BLaER1 treated with 17β-estradiol and CSF1 and Interleukin-3, amounts not matched to agents 10 nM and 100 nM (cell line): ENCODE results near the gene GRM5.

Source experiments
- H3K27ac ChIP-seq, 11 experiments: shearing (Covaris generic); formaldehyde crosslinking; 2 replicates each; pipeline ENCODE4 v1.8.1; 2022
- H3K27me3 ChIP-seq, 11 experiments: shearing (Covaris generic); formaldehyde crosslinking; 2 replicates each; pipeline ENCODE4 v1.8.1; 2022
- H3K36me3 ChIP-seq, 11 experiments: shearing (Covaris generic); formaldehyde crosslinking; 2 replicates each; pipeline ENCODE4 v1.8.1; 2022
- H3K4me1 ChIP-seq, 10 experiments: shearing (Covaris generic); formaldehyde crosslinking; 2 replicates each; pipeline ENCODE4 v1.8.1; 2022
- H3K4me2 ChIP-seq, 11 experiments: shearing (Covaris generic); formaldehyde crosslinking; 2 replicates each; pipeline ENCODE4 v1.8.1; 2022
- H3K4me3 ChIP-seq, 10 experiments: shearing (Covaris generic); formaldehyde crosslinking; 2 replicates each; pipeline ENCODE4 v1.8.1; 2022
- H3K9ac ChIP-seq, 11 experiments: shearing (Covaris generic); formaldehyde crosslinking; 2 replicates each; pipeline ENCODE4 v1.8.1; 2022
- H3K9me3 ChIP-seq, 11 experiments: shearing (Covaris generic); formaldehyde crosslinking; replicated peaks in 1 of 11; 2 replicates each; pipeline ENCODE4 v1.8.1; 2022
- H4K20me1 ChIP-seq, 11 experiments: shearing (Covaris generic); formaldehyde crosslinking; 2 replicates each; pipeline ENCODE4 v1.8.1; 2022
- Cebpa-rat ChIP-seq, 11 experiments: shearing (Covaris generic); IDR thresholded peaks; 2 replicates each; pipeline ENCODE4 v1.8.1; 2022

The GRM5 gene

GRCh38 chr11:88555018-88555828, 510.6 kb downstream of the GRM5 start:
- Histone ChIP-seq H3K9me3 (no peaks in the 10 kb centered on the region), H4K20me1 (no peaks in the 10 kb centered on the region), H3K4me3 (no peak overlapping the region), H3K9ac (no peak overlapping the region), H3K4me1 (no peaks in the 10 kb centered on the region), H3K27me3 (no peaks in the 10 kb centered on the region), H3K4me2 (no peak overlapping the region), H3K36me3 (no peaks in the 10 kb centered on the region), H3K27ac (no peak overlapping the region)
- no peak for TF ChIP-seq Cebpa-rat (IDR thresholded peaks at IDR 0.05)

DNA sequence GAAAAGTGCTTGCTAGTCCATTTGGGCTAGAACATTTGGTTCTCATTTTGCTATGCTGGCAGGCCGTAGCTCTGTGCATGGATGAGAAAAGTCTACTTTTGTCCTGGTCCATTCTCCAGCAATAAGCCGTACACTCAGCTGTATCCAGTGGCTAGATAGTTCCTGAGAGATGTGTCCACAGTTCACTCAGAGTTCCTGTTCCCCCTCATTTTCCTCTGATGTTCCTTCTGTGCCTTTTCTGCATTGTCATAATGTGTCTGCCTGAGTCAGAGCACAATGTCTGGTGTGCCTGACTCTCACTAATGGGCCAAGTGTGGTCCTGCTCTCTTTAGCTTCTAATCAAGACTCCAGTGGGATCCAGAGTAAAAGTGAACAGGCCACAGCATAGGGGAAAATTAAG, 512.6 kb downstream of the GRM5 start:
- Histone ChIP-seq H3K9ac (no peak overlapping the region), H3K4me2 (no peak overlapping the region), H4K20me1 (no peaks in the 10 kb centered on the region), H3K9me3 (no peaks in the 10 kb centered on the region), H3K27me3 (no peaks in the 10 kb centered on the region), H3K36me3 (no peaks in the 10 kb centered on the region), H3K4me1 (no peaks in the 10 kb centered on the region), H3K4me3 (no peak overlapping the region), H3K27ac (no peak overlapping the region)
- TF ChIP-seq Cebpa-rat (IDR thresholded peaks at IDR 0.05), result no peak

GRCh38 chr11:88552379-88553062, 513.3 kb downstream of the GRM5 start:
- no peak overlapping the region for H3K9ac ChIP-seq
- no peaks in the 10 kb centered on the region for H3K27me3 ChIP-seq
- no peak overlapping the region for H3K27ac ChIP-seq
- no peaks in the 10 kb centered on the region for H3K36me3 ChIP-seq
- H3K4me3 ChIP-seq, result no peak overlapping the region
- TF ChIP-seq Cebpa-rat (IDR thresholded peaks at IDR 0.05), result no peak
- H3K4me1 ChIP-seq, result no peaks in the 10 kb centered on the region
- H3K4me2 ChIP-seq, result no peak overlapping the region
- no peaks in the 10 kb centered on the region for H4K20me1 ChIP-seq
- no peaks in the 10 kb centered on the region for H3K9me3 ChIP-seq

GRCh38 chr11:88544656-88545280, 521.0 kb downstream of the GRM5 start:
- no peak for TF ChIP-seq Cebpa-rat (IDR thresholded peaks at IDR 0.05)
- no peak overlapping the region for H3K27ac ChIP-seq
- H3K36me3 ChIP-seq, result no peaks in the 10 kb centered on the region
- H3K4me1 ChIP-seq, result peaks cover 0 to 14% (median 0%) of the 10 kb centered on the region in 10 experiments; a peak in 6 of 20 replicates
- H4K20me1 ChIP-seq, result no peaks in the 10 kb centered on the region
- H3K27me3 ChIP-seq, result no peaks in the 10 kb centered on the region
- no peak overlapping the region for H3K9ac ChIP-seq
- H3K4me2 ChIP-seq, result no peak overlapping the region
- no peak overlapping the region for H3K4me3 ChIP-seq
- H3K9me3 ChIP-seq, result no peaks in the 10 kb centered on the region

- Histone ChIP-seq H3K27me3 (no peaks in the 10 kb centered on the region), H3K9me3 (no peaks in the 10 kb centered on the region), H3K36me3 (no peaks in the 10 kb centered on the region), H3K4me1 (peaks cover 0 to 14% (median 0%) of the 10 kb centered on the region in 10 experiments; a peak in 6 of 20 replicates), H4K20me1 (no peaks in the 10 kb centered on the region), H3K4me2 (peak overlapping the region in 2 of 11 experiments; percentile 49 to 58; a peak in 4 of 22 replicates), H3K9ac (no peak overlapping the region), H3K27ac (no peak overlapping the region), H3K4me3 (no peak overlapping the region)
- TF ChIP-seq Cebpa-rat (IDR thresholded peaks at IDR 0.05), result no peak
Observed at GRCh38 chr11:88543902-88544655, 521.7 kb downstream of the GRM5 start.

DNA sequence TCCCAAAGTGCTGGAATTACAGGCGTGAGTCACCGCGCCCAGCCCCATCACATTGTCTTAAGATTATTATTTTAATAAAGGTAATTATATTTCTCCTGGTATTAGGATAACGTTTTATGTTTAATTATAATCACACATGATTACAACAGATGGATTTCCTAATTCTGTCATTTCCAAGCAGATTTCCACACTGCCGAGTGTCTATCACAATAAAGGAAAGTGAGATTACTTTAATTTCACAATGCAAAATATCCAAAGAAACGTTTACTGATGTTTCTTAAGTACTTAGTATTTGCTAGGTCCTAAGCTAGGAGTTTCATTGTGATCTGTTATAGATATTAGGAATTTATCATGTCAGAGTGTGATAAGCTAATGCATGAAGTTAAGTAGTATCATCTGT, 524.8 kb downstream of the GRM5 start:
- H3K4me1 ChIP-seq, result peaks cover 0 to 14% (median 0%) of the 10 kb centered on the region in 10 experiments; a peak in 6 of 20 replicates
- no peaks in the 10 kb centered on the region for H3K36me3 ChIP-seq
- no peak overlapping the region for H3K4me2 ChIP-seq
- no peak overlapping the region for H3K4me3 ChIP-seq
- H3K27me3 ChIP-seq, result no peaks in the 10 kb centered on the region
- no peak overlapping the region for H3K27ac ChIP-seq
- no peak overlapping the region for H3K9ac ChIP-seq
- no peaks in the 10 kb centered on the region for H3K9me3 ChIP-seq
- no peaks in the 10 kb centered on the region for H4K20me1 ChIP-seq
- TF ChIP-seq Cebpa-rat (IDR thresholded peaks at IDR 0.05), result no peak

GRCh38 chr11:88538098-88538497, 527.7 kb downstream of the GRM5 start:
- Histone ChIP-seq H3K27me3 (no peaks in the 10 kb centered on the region), H3K4me3 (no peak overlapping the region), H3K9me3 (peaks cover 0 to 5% (median 0%) of the 10 kb centered on the region in 11 experiments; a peak in 1 of 22 replicates), H3K27ac (no peak overlapping the region), H3K4me2 (no peak overlapping the region), H3K4me1 (peaks cover 0 to 2% (median 0%) of the 10 kb centered on the region in 10 experiments; a peak in 4 of 20 replicates), H3K36me3 (no peaks in the 10 kb centered on the region), H4K20me1 (no peaks in the 10 kb centered on the region), H3K9ac (no peak overlapping the region)
- TF ChIP-seq Cebpa-rat (IDR thresholded peaks at IDR 0.05), result no peak

- Histone ChIP-seq H3K36me3 (no peaks in the 10 kb centered on the region), H3K9ac (no peak overlapping the region), H4K20me1 (no peaks in the 10 kb centered on the region), H3K4me1 (no peaks in the 10 kb centered on the region; a peak in 1 of 20 replicates), H3K9me3 (peaks cover 0 to 5% (median 0%) of the 10 kb centered on the region in 11 experiments; a peak in 1 of 22 replicates), H3K27me3 (no peaks in the 10 kb centered on the region), H3K4me3 (no peak overlapping the region), H3K27ac (no peak overlapping the region), H3K4me2 (no peak overlapping the region)
- no peak for TF ChIP-seq Cebpa-rat (IDR thresholded peaks at IDR 0.05)
Observed at GRCh38 chr11:88537613-88538012, 528.2 kb downstream of the GRM5 start.
